GM18505 (cell line): ENCODE results near the gene LIG3.
"Not testable (repeated sequence)": the region's sequence is repeated elsewhere in the genome, so short reads cannot be mapped to it uniquely, and the experiment has no call there.

Experiments
- ATAC-seq: cut with Tn5 transposase; IDR thresholded peaks from one replicate; pipeline ENCODE4 v1.9.1; 2021; ENCODE audit not compliant: unreplicated experiment
- POLR2A ChIP-seq: IDR thresholded peaks from 4 replicates; pipeline ENCODE4 v1.6.1; 2011; ENCODE audit warnings: borderline replicate concordance; ENCODE audit not compliant: insufficient read depth, insufficient read length; ENCODE audit errors: extremely low read depth

The LIG3 gene

DNA sequence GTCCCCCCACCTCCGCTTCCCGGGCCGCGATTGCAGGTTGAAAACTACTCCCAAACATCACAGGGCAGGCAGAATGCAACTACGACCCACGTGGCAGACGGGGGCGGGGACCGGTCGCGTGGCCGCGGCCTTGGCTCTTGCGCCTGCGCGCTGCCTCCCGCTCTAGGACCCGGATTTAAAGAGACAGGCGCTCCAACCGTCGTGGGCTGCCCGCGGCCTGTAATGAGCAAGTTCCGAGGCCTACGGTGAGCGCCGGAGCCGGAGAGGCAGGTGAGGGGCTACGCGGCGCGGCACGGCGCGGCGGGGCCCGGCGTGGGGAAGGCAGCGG lies at the start of gene LIG3:
Gene LIG3, plus strand, starts transcription at position 160 of the 328 bp plus-strand sequence. CDS start 2,494 bp downstream, outside the sequence.
- ATAC-seq: peak; percentile 86
- TF ChIP-seq POLR2A: peak; percentile 84

DNA sequence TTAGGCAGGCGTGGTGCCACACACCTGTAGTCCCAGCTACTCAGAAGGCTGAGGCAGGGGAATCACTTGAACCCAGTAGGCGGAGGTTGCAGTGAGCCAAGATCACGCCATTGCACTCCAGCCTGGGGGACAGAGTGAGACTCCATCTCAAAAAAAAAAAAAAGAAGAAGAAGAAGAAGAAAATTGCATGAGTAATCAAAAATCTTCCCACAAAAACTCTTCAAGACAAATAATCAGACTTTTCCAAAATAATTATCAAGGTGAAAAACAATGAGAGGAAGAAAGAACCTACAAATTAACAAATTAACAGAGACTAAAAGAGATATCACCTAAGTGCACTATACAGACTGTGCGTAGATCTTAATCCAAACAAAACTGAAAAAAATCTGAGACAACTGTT lies 29.5 kb upstream of the LIG3 start:
- ATAC-seq: not testable (repeated sequence)

DNA sequence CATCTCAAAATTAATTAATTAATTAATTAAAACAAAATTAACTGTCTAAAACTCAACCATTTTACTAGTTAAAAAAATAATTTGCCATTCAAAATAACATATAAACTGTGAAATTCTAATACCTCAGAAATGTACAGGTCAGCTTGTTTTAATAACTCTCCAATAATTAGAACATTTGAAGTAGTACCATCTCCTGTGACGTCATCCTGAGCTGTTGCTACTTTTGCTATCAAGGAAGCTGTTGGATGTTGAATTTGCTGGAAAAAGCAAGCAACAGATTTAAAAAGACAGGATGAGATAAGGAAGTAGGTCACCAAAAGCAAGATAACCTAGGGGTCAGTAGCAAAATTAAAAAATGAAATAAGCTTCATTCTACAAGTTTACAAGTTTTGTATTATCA lies 21.9 kb upstream of the LIG3 start:
- TF ChIP-seq POLR2A: no peak
- ATAC-seq: no peak

DNA sequence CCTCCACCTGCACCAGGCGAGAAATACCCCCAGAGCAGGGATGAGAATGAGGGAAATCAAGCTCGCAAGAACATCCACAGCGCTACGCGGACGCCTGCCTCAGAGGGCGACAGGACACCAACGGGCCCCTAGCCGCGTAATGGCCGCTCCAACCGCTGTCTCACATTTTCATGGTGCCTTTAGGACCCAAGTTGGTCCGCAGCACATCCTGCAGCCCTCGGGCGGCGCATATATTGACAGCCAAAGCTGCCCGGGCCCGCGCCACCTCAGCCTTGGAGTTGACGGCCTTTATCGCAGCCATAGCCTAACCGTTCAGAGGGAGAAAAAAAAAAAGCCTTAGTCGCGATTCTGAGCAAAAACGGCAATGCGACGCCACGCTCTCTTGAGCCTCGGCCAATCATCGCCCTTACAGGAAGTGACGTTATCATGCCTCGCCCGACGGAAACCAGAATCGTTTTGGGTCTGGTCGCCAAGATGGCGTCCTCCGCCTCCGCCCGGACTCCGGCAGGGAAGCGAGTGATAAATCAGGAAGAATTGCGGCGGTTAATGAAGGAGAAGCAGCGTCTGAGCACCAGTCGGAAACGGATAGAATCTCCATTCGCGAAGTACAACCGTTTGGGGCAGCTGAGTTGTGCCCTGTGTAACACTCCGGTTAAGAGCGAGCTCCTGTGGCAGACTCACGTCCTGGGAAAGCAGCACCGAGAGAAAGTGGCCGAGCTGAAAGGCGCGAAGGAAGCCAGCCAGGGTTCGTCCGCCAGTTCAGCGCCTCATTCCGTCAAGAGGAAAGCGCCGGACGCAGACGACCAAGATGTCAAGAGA lies 19.0 kb upstream of the LIG3 start, which contains the start of the genes CCT6B and ZNF830:
Gene CCT6B, minus strand, starts transcription at position 368 of the 819 bp plus-strand sequence. Its CDS starts 67 bp downstream, at position 301.
Gene ZNF830, plus strand, starts transcription at position 448 of the 819 bp plus-strand sequence. Its CDS starts 27 bp downstream, at position 475.
- peak; percentile 97 for TF ChIP-seq POLR2A
- peak; percentile 82 for ATAC-seq

DNA sequence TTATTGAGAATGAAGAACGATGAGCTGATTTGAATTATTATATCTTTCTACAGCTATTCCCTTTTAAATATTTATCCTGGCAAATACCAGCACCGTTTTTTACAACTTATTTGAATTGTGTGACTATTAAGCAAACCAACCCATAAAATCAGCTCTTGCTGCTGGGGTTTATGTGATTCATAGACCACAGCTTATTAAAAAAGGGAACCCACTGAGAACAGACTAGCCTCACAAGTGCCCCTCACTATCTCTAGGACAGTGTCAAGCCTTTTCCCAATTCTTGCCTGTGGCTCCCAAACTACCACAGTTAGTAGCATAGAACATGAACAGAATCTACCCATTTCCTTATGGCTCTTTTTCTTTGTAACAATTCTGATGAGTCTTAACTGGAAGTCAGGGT lies 6.1 kb upstream of the LIG3 start:
- TF ChIP-seq POLR2A: no peak
- no peak for ATAC-seq

DNA sequence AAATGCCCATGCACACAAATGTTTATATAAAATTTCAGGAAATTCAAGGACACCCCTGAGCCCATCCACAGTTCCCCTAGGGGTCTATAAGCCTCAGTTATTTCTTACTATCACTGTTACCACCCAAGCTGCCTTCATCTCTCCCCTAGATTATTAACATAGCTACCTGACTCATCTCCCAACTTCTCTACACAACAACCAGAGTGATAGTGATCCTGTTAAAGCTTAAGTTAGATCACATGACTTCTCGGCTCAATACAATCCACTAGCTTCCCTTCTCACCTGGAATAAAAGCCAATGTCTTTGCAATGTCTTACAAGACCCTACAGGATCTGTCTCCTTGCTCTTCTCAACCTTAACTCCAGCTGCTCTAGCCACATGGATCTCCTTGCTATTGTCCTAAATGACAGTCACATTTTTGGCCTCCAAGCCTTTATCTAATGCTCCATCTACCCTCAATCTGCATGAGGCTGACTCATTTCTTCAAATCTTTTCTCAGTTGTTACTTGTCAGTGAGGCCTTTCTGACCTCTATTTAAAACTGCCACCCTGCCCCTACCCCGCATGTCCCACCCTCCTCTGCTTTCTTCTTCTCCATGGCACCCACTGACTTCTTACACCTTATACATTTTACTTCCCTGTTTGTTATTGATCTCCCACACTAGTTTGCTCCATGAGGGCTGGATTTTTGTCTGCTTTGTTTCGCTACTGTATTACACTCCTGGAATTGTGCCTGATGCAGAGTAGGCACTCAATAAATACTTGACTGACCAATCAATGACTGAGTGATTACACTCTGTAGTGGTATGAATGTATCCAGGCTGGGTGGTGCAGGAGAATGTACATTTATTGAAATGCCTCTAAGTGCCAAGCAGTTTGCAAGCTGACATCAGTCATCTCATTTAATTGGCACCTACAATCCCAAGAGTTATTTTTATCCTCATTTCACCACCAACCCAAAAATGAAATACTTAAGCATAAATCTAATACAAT lies 5.2 kb upstream of the LIG3 start:
- no peak for TF ChIP-seq POLR2A
- no peak for ATAC-seq

DNA sequence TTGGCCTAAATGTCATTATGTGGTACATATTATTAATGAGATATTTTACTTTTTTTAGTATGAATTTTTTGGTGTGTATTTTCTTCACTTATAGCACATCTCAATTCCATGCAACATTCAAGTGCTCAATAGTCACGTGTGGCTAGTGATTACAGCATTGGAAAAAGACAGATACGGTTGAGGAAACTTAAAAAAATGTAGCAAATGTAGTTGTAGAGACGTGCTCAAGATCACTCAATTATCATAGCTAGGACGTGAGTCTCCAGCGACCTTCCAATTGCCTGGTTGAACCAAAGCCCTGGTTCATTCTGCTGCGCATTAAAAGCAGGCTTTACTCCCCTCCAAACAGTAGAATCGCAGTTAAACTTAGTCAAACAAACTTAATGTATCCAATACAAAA lies 1.2 kb upstream of the LIG3 start:
- no peak for TF ChIP-seq POLR2A
- ATAC-seq: no peak

DNA sequence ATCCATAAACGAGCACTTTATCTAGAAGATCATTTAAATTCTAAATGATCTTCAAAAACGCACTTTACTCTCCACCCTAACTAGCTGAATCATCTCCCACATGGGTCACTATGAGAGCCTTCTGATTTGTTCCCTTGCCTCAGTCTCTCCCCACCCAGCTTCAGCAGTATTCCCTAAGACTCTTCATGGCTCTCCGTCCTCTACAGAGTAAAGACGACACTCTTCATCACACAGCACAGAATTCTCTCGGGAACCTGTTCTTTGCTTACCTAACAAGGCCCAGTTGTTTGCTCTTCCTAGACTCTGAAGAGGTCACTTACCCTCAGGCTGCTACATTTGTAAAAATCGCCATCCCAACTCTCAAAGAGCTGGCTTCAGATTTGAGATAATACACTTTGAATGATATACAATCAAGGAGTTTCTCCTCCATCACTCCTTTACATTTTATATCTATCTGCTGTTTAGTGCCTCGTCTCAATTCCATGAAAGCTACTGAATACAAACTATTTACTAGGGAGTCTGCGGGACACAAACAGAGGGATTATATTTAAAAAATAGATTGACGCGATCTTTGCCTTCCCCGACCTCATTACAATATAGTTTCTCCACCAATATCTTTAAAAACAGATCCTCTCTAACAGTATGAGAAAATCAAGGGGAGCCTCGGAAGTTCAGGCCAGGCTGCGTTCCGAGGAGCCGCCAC lies 511 bp upstream of the LIG3 start:
- no peak for TF ChIP-seq POLR2A
- ATAC-seq: no peak

DNA sequence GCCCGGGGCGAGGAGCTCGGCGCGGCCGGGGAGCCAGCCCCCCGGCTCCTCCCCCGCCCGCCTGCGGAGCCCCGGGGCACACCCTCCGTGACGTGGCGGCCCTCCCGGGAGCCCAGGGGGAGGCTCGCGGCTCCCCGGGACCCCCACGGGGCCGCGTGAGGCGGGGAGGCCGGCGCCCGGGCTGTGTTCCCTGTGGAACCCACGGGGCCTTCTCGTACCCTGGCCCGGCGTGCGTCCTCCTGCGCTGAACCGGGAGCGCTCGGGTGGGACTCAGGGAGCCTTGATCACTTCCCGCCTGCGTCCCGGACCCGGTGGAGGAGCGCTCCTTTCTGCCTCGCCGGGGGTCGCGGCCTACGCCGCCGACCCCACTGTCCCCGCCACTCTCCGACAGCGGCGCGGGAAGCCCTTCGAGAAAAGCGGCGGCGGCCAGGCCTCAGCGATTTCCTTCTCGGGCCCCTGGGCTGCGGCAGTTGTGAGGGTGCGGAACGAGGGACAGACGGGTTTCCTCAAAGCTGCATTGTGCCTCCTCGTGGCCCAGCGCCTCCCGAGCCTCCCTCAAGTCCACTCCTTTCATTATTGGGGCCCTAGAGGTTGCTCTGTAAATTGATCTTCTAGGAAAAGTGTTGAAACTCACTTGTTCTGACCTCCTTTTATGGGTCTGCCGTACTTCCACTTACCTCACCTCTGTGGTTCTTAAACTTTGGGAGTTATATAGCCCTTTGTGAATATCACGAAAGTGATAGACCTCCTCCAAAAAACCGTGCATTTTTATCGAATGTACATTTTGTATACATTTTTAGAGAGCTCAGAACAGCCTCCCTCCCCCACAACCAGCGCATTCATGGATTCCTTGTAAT lies 597 bp downstream of the LIG3 start:
- peak; percentile 81 for ATAC-seq

DNA sequence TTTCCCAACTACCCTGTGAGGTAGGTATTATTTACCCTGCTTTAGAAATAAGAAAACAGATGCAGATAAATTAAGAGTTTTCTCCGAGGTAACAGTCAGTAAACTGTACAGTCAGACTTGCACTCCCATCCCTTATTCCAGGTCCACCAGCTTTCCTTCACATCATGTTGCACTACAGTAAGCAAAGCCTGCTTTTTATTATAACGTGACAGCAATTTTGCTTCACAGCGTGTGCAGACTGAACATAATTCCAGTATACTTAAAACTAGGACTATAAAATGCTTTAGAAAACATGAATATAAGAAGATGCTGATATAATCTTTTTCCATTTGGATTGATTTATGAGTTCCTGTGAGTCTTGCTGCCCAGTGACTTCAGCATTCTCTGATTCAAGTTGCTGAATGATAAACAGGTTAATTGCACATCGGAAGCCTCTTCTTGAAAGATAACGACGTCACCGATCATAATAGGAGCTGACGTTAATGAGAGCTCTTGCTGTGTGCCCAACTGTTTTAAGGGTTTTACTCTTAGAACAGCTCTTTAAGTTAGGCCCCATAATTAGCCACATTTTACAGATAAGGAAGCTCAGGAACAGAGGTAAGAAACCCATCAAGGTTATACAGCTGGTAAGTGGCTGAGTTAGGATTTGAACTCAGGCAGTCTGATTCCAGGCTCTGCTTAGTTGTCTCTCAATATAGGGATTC lies 1.4 kb downstream of the LIG3 start:
- TF ChIP-seq POLR2A: no peak
- no peak for ATAC-seq

More for the DNA sequence above, 597 bp downstream of the LIG3 start:
- no peak for TF ChIP-seq POLR2A

DNA sequence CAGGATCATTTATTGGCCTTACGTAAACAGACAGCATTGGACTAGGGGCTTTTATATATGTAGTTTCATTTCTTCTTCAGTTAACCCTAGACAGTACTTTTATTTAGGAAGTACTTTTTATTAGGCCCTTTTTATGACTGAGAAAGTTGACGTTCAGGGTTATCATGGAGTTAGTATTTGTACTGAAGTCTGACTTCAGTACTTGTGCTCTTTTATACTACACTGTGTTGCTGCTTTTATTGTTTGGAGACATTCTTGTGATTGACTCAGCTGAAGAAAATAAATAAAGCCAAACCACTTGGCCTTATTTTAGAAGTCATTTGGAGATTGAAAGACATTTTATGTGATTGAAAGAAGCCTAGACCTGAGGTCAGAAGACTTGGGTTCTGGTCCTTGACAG lies 6.9 kb downstream of the LIG3 start:
- no peak for TF ChIP-seq POLR2A
- ATAC-seq: no peak

DNA sequence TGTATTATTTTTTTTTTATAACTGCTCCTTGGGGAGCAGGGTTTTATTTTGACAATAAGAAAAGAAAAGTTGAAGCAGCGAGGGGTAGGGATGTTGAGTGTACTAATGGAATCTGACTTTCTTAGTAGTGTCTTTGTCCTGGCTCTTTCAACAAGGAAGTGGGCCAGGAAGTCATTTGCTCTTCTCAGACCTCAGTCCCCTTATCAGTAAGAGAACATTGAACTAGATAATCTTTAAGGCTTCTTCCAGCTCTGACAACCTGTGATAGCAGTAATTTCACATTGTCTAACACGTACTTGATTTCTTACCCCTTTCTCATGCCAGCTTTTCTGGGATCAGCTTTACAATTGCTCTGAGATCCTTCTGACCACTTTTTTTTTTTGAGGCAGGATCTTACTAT lies 8.3 kb downstream of the LIG3 start:
- ATAC-seq: no peak
- TF ChIP-seq POLR2A: no peak
